ENCODE measurements around the gene IGF2BP2.
A peak's percentile ranks its signal among the peaks of the same experiment; 100 is the strongest.
"Not testable (repeated sequence)": the region's sequence is repeated elsewhere in the genome, so short reads cannot be mapped to it uniquely, and the experiment has no call there.

Gene IGF2BP2

GRCh38 chr3:185825006-185825638 lies at the start of gene IGF2BP2:
Gene IGF2BP2 (minus strand): TSS chr3:185825042. CDS start chr3:185824960, 82 bp downstream.
- DNase-seq = peak; percentile 14

DNA sequence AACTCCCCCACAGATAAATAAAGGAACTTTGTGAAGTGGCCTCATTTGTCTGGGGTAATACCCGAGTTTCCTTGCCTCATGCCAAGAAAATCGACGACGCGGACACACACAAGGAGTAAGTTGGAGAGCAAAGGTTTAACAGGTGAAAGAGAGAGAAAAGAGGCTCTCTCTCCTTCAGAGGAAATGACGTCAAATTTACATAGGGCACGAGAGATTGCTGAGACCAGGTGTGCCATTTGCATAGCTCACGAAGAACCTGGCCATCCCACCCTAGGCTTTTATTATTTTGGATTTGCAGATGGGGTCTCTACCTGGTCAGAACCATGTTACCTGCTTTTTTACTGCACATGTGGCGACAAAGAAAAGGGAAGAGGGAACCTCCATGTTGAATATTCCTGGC lies 49.3 kb upstream of the IGF2BP2 start:
- DNase-seq = no peak

DNA sequence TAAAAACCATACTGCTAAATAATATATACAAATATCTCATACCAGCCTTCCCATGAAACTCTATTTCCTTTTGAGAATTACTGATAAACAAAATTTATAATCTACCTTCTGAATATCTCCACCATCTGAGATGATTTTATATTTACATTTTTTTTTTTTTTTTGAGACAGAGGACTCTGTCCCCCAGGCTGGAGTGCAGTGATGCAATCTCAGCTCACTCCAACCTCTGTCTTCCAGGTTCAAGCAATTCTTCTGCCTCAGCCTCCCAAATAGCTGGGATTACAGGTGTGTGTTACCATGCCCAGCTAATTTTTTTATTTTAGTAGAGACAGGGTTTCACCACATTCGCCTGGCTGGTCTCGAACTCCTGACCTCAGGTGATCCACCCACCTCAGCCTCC lies 42.8 kb upstream of the IGF2BP2 start:
- no peak for DNase-seq

DNA sequence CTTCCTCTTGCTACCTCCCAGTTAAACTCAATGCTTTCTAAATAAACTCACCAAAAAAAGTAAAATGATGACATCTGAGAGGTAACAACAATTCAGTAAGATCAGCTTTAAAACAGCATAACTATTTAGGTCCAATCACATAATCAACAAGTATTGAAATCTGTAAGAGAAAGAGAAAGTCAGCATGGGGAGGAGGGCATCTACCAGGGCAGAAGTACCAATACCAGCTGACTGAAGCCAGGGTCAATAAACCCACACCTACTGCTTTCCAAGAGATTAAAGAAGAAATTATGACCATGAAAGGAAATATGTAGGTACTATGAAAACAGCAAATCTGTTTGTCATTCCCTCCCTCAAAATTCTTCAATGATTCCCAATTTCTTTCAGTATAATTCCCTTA lies 42.2 kb upstream of the IGF2BP2 start:
- DNase-seq = no peak

DNA sequence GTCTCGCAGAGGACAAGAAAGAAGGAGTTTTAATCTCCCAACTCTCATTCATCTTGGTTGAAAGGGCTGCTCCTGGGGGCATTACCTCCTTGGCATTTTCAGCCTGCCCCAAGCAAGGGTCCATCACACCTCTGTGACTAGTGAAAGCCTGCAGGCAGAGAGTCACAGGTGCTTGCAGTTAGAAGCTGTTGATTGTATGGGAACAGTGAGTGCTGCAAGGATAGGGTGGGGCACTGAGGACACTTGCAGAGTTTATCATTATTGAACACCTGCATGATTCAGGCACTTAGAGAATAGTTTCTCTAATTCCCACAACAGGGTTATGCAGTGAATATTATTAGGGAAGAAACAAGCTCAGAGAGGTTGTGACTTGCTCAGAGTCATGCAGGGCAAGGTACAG lies 41.7 kb upstream of the IGF2BP2 start:
- no peak for DNase-seq

DNA sequence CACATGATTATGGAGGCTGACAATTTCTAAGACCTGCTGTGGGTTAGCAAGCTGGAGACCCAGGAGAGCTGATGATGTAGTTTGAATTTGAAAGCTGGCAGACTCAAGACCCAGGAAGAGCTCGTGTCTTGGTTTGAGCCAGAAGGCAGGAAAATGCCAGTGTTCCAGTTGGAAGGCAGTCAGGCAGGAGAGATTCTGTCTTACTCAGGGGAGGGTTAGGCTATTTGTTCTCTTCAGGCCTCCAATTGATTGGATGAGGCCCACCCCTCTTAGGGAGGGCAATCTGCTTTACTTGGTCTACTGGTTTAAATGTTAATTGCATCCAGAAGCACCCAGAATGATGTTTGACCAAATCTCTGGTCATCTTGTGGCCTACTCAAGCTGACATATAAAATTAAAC lies 40.4 kb upstream of the IGF2BP2 start:
- DNase-seq = no peak

DNA sequence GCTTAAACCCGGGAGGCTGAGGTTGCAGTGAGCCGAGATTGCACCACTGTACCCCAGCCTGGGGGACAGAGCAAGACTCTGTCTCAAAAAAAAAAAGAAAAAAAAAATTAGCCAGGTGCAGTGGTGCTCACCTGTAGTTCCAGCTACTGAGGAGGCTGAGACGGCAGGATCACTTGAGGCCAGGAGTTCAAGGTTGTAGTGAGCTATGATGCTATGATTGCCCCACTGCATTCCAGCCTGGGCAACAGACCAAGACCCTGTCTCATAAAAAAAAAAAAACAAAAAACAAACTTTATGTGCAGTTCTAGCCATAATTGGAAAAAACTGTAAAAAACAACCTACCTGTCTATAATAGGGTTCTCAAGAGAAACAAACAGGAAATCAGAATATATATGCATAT lies 39.9 kb upstream of the IGF2BP2 start:
- no peak for DNase-seq

- DNase-seq = no peak
Measured at GRCh38 chr3:185862920-185863319, 38.1 kb upstream of the IGF2BP2 start.

GRCh38 chr3:185859294-185859972 lies 34.6 kb upstream of the IGF2BP2 start:
- no peak for DNase-seq

DNA sequence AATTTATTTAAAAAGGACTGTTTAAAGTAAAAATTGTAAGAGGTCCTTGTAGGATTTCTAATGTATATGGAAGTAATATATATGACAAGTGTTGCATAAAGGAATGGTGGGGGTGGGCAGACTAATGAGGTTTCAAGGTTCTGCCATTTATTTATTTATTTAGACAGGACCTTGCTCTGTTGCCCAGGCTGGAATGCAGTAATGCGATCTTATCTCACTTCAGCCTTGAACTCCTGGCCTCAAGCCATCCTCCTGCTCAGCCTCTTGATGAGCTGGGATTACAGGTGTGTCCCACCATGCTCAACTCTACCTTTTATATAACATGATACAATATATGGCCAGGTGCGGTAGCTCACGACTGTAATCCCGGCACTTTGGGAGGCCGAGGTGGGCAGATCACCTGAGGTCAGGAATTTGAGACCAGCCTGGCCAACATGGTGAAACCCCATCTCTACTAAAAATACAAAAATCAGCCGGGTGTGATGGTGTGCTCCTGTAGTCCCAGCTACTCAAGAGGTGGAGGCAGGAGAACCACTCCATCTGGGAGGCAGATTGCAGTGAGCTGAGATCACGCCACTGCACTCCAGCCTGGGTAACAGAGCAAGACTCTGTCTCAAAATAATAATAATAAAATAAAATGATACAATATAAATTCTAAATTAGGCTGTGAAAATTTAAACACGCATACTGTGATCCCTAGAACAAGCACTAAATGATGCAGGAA lies 33.8 kb upstream of the IGF2BP2 start:
- no peak for DNase-seq

- DNase-seq = no peak
Measured at GRCh38 chr3:185857208-185857607, 32.4 kb upstream of the IGF2BP2 start.

DNA sequence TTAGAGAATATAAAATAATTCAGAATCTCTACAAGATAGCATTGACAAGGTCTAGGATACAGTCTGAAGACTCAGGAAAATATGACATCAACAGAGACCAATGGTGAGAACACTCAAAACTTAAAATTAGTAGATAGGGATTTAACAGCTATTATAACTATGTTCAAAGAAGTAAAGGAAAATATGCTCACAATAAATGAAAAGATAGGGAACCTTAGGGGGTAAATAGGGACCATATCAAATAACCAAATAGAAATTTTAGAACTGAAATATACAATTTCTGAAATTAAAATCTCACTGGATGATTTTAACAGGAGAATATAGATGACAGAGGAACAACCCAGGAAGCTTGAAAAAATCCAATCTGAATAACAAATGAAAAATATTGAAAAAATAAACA lies 31.8 kb upstream of the IGF2BP2 start:
- DNase-seq = no peak

- DNase-seq = not testable (repeated sequence)
Measured at GRCh38 chr3:185853771-185854170, 28.9 kb upstream of the IGF2BP2 start.

GRCh38 chr3:185852635-185853034 lies 27.8 kb upstream of the IGF2BP2 start:
- DNase-seq = no peak

DNA sequence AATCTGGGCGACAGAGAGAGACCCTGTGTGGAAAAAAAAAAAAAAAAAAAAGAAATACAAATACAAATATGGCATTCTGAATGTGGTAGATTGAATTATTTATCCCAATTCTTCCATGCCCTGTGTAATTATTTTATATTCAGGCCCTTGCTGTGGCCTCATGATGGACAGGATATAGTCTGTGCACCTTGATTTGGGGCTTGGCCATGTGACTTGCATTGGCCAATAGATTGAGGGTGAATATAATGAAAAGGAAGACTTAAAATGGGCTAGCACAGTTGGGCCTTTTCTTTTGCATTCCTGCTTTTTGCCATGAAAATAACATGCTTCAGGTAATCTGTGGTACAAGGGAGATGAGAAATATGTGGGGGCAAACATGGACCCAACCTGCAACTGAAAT lies 27.1 kb upstream of the IGF2BP2 start:
- DNase-seq = no peak

DNA sequence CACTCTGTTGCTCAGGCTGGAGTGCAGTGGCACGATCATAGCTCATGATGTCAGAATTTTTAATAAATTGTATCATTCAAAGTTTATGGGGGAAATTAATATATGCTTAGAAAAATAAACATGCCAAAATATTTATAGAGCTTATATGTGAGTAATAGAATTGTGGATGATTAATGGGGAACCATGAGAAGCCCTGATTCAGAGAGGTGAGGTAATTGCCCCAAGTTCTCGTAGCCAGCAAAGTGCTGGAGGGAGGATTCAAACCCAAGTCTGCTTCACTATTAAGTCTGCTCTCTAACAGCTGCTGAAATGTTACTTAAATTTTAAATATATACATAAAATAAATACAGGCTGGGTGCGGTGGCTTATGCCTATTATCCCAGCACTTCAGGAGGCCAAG lies 26.2 kb upstream of the IGF2BP2 start:
- DNase-seq = no peak

DNA sequence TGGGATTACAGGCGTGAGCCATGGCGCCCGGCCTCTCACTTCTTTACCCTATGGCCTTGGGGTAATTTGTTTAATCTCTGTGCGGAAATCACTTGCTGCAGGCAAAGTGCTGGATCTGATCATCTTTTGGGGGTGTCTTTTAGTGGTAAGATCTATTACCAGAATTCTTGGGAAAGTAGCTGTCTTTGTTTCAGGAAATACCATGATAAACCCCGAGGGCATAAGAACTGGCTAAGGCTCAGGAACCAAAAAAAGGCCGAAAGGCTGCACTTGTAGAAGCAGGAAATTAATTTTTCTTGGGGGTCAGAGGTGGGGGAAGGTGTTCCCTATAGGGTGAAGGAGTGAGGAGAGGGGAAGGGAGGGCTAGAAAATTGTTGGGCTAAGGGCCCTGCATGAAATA lies 22.7 kb upstream of the IGF2BP2 start:
- no peak for DNase-seq

DNA sequence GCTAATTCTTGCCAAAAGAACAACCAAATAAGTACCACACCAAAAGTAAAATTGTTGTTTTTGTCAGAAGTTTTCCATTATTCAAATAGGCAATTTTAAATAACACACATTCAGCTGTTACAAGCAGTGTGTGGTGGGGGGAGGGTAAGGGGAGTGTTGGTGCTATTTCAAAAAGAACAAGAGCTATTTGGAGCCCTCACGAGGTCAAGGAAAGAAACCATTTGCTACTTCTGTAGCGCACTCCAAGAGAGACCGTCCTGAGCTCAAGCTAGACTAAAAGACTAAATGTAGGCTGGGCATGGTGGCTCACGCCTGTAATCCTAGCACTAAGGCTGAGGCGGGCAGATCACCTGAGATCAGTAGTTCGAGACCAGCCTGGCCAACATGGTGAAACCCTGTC lies 21.2 kb upstream of the IGF2BP2 start:
- DNase-seq = no peak

DNA sequence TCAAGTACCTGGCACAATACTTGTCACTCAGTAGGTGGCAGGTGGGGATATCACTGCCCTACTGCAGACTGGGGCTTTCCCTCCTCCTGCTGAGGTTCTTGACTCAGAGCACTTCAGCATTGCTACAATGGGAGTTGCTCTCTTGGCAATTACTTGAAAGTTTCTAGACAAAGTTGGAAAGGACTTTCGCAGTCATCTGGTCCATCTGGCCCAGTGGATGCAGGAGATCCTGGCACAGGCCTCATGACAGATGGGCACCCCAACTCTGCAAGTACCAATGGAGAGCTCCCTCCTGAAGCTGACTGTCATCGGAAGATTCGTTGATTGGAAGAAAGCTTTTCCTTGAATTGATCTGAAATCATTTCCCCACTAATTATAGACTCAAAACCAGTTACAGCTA lies 19.2 kb upstream of the IGF2BP2 start:
- no peak for DNase-seq

DNA sequence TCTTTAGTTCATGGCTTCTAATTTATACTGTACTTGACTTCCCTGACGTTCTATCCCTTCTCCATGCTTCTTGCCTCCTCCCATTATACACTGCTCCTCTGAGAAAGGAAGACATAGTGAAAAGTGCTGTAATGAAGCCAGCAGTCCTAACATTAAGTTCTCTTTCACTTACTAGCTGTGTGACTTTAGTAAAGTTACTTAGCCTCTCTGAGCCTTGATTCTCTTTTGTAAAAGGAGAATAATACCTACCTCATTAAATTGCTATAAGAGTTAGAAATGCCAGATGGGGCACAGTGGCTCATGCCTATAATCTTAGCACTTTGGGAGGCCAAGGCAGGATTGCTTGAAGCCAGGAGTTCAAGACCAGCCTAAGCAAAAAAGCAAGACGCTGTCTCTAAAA lies 18.8 kb upstream of the IGF2BP2 start:
- no peak for DNase-seq

GRCh38 chr3:185843126-185843525 lies 18.3 kb upstream of the IGF2BP2 start:
- no peak for DNase-seq

DNA sequence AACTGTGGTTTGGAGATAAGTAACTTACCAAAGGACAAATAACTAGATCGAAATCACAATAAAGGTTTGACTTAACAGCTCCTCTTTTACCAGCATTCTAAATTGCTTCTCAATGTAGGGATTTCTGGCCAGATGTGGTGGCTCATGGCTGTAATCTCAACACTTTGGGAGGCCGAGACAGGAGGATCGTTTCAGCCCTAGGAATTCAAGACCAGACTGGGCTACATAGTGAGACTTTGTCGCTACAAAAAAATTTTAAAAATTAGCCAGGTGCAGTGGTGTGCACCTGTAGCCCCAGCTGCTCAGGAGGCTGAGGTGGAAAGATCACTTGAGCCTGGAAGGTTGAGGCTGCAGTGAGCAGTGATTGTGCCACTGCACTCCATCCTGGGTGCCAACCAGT lies 17.4 kb upstream of the IGF2BP2 start:
- no peak for DNase-seq

DNA sequence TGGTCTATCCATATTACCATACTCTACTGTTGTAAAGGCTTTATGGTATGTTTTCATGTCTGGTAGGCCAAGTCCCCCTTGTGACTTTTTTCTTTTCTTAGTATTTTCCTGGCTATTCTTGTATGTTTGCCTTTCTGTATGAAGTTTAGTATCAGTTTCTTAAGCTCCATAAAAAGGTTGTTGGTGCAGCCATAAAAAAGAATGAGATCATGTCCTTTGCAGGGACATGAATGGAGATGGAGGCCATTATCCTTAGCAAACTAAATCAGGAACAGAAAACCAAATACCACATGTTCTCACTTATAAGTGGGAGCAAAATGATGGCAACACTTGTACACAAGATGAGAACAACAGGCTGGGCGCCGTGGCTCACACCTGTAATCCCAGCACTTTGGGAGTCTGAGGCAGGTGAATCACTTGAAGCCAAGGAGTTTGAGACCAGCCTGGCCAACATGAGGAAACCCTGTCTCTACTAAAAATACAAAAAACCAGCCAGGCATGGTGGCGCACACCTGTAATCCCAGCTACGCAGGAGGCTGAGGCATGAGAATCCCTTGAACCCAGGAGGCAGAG lies 13.7 kb upstream of the IGF2BP2 start:
- not testable (repeated sequence) for DNase-seq

DNA sequence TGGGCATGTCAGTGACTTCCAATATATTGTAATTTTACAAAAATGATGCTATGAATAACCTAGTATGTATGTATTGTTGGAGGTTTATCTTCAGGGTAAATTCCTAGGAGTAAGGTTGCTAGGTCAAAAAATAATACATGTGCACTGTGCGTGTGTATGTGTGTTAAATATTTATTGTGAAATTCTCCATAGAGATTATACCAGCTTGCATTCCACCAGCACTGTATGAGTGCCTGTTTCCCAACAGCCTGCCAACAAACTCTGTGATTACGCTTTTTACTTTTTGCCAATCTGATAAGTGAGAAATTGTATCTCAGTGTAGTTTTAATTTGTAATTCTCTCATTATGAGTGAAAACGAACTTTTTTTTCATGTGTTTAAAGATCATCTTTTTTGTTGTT lies 12.6 kb upstream of the IGF2BP2 start:
- no peak for DNase-seq

Data from CD4-positive, alpha-beta T cell treated with Interleukin-4 for 4 hours (primary cell).